Kidney epithelial cell (primary cell): ENCODE measurements around the gene SPOPL. TPM values are rescaled to one million over a fixed set of nuclear protein-coding genes. Genes with fewer than 3 reads are reported as not detected.

Source experiments
- DNase-seq: peaks from one replicate; pipeline ENCODE4 v3.0.0-alpha.2; 2010; ENCODE audit warnings: low read depth
- H3K27me3 ChIP-seq: 2 replicates; pipeline ENCODE4 v1.6.0; 2011; ENCODE audit warnings: low read length; ENCODE audit not compliant: control insufficient read depth, insufficient read depth
- H3K36me3 ChIP-seq: 2 replicates; pipeline ENCODE4 v1.5.1; 2011; ENCODE audit warnings: low read length; ENCODE audit not compliant: control insufficient read depth, insufficient read depth
- H3K4me3 ChIP-seq: 2 replicates; pipeline ENCODE4 v1.5.1; 2011; ENCODE audit warnings: low read depth, mild to moderate bottlenecking, control low read depth, low read length
- total RNA-seq: library from RNA; depleted of rRNA; stranded (reverse); fragments of >200 nt; gene quantifications from 2 replicates; pipeline ENCODE4 v1.2.3, GENCODE V29; 2015
- TF ChIP-seq, protein P1 (sequence below): IDR thresholded peaks from 2 replicates; pipeline ENCODE4 v1.5.1; 2011; ENCODE audit warnings: mild to moderate bottlenecking, moderate library complexity, low read length, control low read depth, inconsistent platforms; ENCODE audit not compliant: insufficient read depth, poor library complexity, severe bottlenecking

Gene SPOPL
- total RNA-seq, 1 donor from 2014 or later = 19.3 TPM

DNA sequence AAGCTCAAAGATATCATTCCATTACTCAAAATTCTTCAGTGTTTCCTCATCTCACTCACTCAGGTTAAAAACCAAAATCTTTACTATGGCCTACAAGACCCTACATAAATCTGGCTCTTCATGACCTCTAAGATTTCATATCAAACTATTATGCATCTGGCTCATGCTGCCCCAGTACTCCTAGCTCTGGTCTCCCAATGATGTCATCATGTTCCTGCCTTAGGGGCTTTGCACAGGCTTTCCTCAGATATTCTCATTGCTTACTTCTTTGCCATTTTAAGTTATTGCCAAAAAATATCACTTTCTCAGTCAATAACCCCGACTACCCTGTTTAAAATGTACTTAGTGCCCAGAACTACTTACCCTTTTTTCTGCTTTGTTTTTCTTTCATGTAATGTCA lies 33.0 kb upstream of the SPOPL start:
- DNase-seq = no peak
- no peak overlapping the region for H3K4me3 ChIP-seq
- TF ChIP-seq, protein P1, sequence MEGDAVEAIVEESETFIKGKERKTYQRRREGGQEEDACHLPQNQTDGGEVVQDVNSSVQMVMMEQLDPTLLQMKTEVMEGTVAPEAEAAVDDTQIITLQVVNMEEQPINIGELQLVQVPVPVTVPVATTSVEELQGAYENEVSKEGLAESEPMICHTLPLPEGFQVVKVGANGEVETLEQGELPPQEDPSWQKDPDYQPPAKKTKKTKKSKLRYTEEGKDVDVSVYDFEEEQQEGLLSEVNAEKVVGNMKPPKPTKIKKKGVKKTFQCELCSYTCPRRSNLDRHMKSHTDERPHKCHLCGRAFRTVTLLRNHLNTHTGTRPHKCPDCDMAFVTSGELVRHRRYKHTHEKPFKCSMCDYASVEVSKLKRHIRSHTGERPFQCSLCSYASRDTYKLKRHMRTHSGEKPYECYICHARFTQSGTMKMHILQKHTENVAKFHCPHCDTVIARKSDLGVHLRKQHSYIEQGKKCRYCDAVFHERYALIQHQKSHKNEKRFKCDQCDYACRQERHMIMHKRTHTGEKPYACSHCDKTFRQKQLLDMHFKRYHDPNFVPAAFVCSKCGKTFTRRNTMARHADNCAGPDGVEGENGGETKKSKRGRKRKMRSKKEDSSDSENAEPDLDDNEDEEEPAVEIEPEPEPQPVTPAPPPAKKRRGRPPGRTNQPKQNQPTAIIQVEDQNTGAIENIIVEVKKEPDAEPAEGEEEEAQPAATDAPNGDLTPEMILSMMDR = no peak
- H3K27me3 ChIP-seq = no peaks in the 10 kb centered on the region
- H3K36me3 ChIP-seq = no peaks in the 10 kb centered on the region

DNA sequence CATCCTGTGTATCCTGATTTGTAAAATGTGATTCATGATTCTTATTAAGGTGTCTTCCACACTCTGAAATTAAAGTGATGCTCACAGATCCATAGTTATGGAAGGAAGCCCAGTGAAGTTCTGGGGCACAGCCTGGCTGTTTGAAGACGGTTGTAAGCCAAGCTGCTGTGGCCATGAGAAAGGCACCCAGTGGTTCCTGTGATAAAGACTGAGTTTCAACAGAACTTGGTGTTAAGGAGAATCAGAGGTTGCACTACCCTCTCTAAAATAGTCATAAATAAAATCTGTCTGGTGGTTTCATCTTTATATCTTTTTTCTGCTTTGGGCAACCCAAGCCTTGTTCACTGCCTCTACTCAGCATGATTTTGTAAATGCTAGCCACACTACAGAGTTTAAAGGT lies 32.2 kb upstream of the SPOPL start:
- no peak overlapping the region for H3K4me3 ChIP-seq
- no peaks in the 10 kb centered on the region for H3K27me3 ChIP-seq
- no peak for DNase-seq
- no peaks in the 10 kb centered on the region for H3K36me3 ChIP-seq
- TF ChIP-seq, protein P1 = no peak

DNA sequence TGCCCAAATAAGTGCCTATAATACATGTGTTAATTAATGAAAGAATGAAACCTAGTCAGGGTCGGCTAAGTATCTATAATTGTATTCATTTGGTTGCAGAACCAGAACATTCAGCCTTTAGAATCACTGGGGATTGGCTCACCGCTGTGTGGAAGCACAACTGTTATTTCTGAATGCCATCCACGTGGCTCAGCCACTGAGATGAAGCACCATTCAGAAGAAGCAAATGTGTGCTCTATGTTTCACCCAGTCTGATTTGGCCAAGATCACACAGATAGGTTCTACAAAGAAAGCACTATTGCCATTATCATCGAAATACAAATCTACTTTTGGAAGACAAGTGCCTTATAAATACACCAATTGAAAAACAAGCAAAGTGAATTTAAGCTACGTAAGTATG lies 30.6 kb upstream of the SPOPL start:
- no peak for DNase-seq
- Histone ChIP-seq H3K4me3 (no peak overlapping the region), H3K36me3 (no peaks in the 10 kb centered on the region), H3K27me3 (no peaks in the 10 kb centered on the region)
- TF ChIP-seq, protein P1 = no peak

DNA sequence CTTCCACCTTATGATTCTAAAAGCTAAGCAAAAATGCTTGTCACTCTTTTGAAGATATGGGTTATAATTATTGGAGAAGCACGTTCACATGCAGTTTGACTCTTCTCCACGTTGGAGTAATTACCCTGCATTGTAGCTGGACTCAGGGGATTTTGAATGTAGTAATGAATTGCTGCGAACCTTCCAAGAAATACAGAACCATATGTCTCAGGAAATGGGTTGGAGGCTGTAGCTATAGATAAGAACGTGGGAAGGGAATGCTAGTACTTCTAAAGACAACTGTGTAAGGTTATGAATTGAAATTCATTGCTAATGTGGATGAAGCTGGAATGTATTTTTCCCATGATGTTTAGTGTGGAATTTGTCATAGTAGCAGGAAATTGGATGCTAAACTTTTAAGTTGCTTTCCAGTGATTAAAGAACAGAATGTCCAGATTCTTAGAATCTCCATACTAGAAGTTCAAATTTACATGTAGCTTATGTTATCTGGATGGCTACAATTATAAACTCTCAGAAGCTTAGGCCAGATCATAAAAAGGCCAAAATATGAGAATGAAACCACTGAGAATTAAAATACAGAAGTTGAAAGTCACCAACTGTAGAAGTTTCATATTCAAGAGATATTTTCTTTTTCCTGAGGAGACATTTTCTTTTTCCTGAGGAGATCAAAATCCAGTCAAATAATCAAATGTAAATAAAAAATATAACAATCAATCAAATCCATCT lies 27.3 kb upstream of the SPOPL start:
- H3K27me3 ChIP-seq = no peaks in the 10 kb centered on the region
- TF ChIP-seq, protein P1 = no peak
- no peak for DNase-seq
- no peak overlapping the region for H3K4me3 ChIP-seq
- H3K36me3 ChIP-seq = no peaks in the 10 kb centered on the region

DNA sequence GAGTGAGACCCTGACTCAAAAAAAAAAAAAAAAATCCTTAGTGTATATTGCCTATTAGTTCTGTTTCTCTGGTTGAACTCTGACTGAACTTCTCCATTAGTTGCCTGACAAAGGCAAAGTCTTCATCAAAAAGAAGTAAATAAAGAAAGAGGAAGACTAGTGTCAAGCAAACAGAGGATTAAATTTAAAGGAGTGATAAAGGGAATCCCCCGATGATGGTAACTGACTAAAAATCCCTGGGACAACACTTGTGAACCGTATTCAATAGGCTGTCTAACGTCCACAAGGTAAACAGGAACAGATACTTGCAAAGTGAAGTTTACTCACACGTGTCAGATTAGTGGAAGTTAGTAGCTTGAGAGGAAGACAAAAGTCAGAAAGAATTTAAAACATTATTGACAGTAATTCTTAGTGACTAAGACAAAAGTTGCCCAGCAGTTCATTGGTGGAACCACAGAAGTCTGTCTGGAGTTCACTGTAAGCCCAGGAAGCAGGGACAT lies 26.2 kb upstream of the SPOPL start:
- DNase-seq = no peak
- TF ChIP-seq, protein P1 = no peak
- H3K27me3 ChIP-seq = no peaks in the 10 kb centered on the region
- H3K36me3 ChIP-seq = no peaks in the 10 kb centered on the region
- H3K4me3 ChIP-seq = no peak overlapping the region

DNA sequence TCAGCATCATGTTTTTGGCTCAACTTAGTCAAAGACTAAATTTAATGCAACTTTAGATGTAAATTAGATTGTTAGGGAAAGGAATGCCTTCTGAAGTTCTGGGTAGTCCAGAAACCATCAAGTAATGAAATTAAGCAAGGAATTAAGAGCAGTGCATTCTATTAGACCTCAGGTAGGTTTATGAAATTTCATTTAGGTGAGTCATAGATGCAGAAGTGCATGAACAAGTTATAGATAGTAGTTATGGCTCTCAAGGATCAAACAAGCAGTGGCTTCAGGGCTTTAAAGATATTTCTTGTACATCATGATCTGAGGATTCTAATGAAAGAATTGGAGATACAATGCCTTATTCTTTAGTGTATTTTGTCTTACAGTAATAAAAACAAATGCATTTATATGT lies 25.4 kb upstream of the SPOPL start:
- Histone ChIP-seq H3K36me3 (no peaks in the 10 kb centered on the region), H3K27me3 (no peaks in the 10 kb centered on the region), H3K4me3 (no peak overlapping the region)
- TF ChIP-seq, protein P1 = no peak
- DNase-seq = no peak
